Fibroblast of lung (primary cell): ENCODE results near the gene KCNJ4. TPM values are rescaled to one million over a fixed set of nuclear protein-coding genes. Genes with fewer than 3 reads are reported as not detected.

Experiments
- DNase-seq, 2 donors: peaks; one replicate each; pipeline versions ENCODE4 v3.0.0 to v3.0.0-alpha.2; 2010; ENCODE audit warnings: low read depth in 2 of 2
- H2AFZ ChIP-seq: 2 replicates; pipeline ENCODE4 v1.5.1; 2012; ENCODE audit warnings: low read length, control low read depth, inconsistent platforms
- H3K27ac ChIP-seq: 2 replicates; pipeline ENCODE4 v1.5.1; 2011; ENCODE audit warnings: low read length, control low read depth; ENCODE audit not compliant: insufficient read depth
- H3K27me3 ChIP-seq: 2 replicates; pipeline ENCODE4 v1.5.1; 2011; ENCODE audit warnings: mild to moderate bottlenecking, low read length; ENCODE audit not compliant: control insufficient read depth, insufficient read depth
- H3K36me3 ChIP-seq: 2 replicates; pipeline ENCODE4 v1.5.1; 2011; ENCODE audit warnings: low read length; ENCODE audit not compliant: control insufficient read depth, insufficient read depth
- H3K4me1 ChIP-seq: 2 replicates; pipeline ENCODE4 v1.5.1; 2011; ENCODE audit warnings: low read length; ENCODE audit not compliant: control insufficient read depth, insufficient read depth; ENCODE audit errors: extremely low read depth
- H3K4me2 ChIP-seq: 2 replicates; pipeline ENCODE4 v1.5.1; 2011; ENCODE audit warnings: low read length, control low read depth; ENCODE audit not compliant: insufficient read depth; ENCODE audit errors: extremely low read depth
- H3K4me3 ChIP-seq, 4 experiments: fragments of 200-600 bp in 1 of 4; sonication (generic) in 1 of 4; replicated peaks in 1 of 4; 2 replicates each; pipeline ENCODE4 v1.5.1; 2011 to 2016; ENCODE audit warnings: low read length in 4 of 4, low read depth in 3 of 4, mild to moderate bottlenecking in 3 of 4, control low read depth in 2 of 4, inconsistent platforms in 1 of 4, mixed read lengths in 1 of 4; ENCODE audit not compliant: insufficient read depth in 1 of 4; ENCODE audit errors: control extremely low read depth in 1 of 4
- H3K79me2 ChIP-seq: 2 replicates; pipeline ENCODE4 v1.5.1; 2012; ENCODE audit warnings: mild to moderate bottlenecking, low read length, inconsistent platforms; ENCODE audit not compliant: control insufficient read depth, insufficient read depth
- H3K9ac ChIP-seq: 2 replicates; pipeline ENCODE4 v1.5.1; 2011; ENCODE audit warnings: mild to moderate bottlenecking, low read length, control low read depth; ENCODE audit not compliant: insufficient read depth
- H3K9me3 ChIP-seq: 2 replicates; pipeline ENCODE4 v1.5.1; 2012; ENCODE audit warnings: low read depth, low read length; ENCODE audit not compliant: control insufficient read depth, insufficient read depth
- H4K20me1 ChIP-seq: 2 replicates; pipeline ENCODE4 v1.5.1; 2011; ENCODE audit warnings: low read length; ENCODE audit not compliant: control insufficient read depth, insufficient read depth; ENCODE audit errors: extremely low read depth
- EZH2 ChIP-seq: IDR thresholded peaks from 2 replicates; pipeline ENCODE4 v1.5.1; 2012; ENCODE audit warnings: low read length, control low read depth, mild to moderate bottlenecking; ENCODE audit errors: missing control alignments
- polyA plus RNA-seq, 2 donors: library from polyadenylated mRNA; depleted of rRNA in 1 of 2; stranded (reverse) in 1 of 2; unstranded in 1 of 2; fragments of >200 nt; gene quantifications; 2 replicates each; pipeline ENCODE4 v1.2.1, GENCODE V29; 2011 to 2012; ENCODE audit warnings: missing spikeins in 1 of 2
- total RNA-seq: library from RNA; depleted of rRNA; stranded (reverse); fragments of >200 nt; gene quantifications from 2 replicates; pipeline ENCODE4 v1.2.1, GENCODE V29; 2014
- TF ChIP-seq, protein P1 (sequence below), 2 donors: IDR thresholded peaks in 1 of 2; conservative IDR thresholded peaks in 1 of 2; 1 replicate in 1 of 2; 2 replicates in 1 of 2; pipeline ENCODE4 v1.5.1; 2011 to 2012; ENCODE audit warnings: low read length in 2 of 2, control low read depth in 1 of 2, inconsistent platforms in 1 of 2, low read depth in 1 of 2, mild to moderate bottlenecking in 1 of 2

The KCNJ4 gene
- total and polyA plus RNA-seq, 2 donors (not counting 1 experiment from before 2014, with no cell fraction given), result not detected

DNA sequence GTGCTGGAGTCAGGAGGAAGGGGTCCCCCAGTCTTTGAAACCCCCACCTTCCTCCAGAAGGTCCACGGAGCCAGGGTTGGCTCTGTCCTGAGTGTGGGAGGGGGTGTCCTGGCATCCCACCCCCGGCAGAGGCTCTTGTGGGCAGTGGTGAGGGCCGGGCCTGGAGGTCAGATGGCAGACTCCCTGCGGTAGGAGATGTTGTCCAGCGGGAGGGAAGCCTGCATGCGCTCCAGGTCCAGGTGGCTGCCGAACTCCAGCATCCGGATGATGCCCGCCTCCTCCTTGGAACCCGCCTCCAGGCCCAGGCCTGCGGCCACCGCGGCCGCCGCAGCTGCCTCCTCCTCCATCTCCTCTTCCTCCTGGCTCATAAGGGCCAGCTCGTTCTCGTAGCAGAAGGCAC lies 28.4 kb downstream of the KCNJ4 start:
- H4K20me1 ChIP-seq, result no peaks in the 10 kb centered on the region
- H3K9ac ChIP-seq, result no peak overlapping the region
- no peaks in the 10 kb centered on the region for H3K36me3 ChIP-seq
- no peaks in the 10 kb centered on the region for H3K4me1 ChIP-seq
- no peaks in the 10 kb centered on the region for H3K79me2 ChIP-seq
- no peak for DNase-seq
- H3K4me2 ChIP-seq, result no peak overlapping the region
- H3K27me3 ChIP-seq, result no peaks in the 10 kb centered on the region
- H3K27ac ChIP-seq, result no peak overlapping the region
- H3K4me3 ChIP-seq, result no peak overlapping the region
- no peak overlapping the region for H2AFZ ChIP-seq
- TF ChIP-seq EZH2, result no peak
- TF ChIP-seq, protein P1, sequence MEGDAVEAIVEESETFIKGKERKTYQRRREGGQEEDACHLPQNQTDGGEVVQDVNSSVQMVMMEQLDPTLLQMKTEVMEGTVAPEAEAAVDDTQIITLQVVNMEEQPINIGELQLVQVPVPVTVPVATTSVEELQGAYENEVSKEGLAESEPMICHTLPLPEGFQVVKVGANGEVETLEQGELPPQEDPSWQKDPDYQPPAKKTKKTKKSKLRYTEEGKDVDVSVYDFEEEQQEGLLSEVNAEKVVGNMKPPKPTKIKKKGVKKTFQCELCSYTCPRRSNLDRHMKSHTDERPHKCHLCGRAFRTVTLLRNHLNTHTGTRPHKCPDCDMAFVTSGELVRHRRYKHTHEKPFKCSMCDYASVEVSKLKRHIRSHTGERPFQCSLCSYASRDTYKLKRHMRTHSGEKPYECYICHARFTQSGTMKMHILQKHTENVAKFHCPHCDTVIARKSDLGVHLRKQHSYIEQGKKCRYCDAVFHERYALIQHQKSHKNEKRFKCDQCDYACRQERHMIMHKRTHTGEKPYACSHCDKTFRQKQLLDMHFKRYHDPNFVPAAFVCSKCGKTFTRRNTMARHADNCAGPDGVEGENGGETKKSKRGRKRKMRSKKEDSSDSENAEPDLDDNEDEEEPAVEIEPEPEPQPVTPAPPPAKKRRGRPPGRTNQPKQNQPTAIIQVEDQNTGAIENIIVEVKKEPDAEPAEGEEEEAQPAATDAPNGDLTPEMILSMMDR (conservative IDR thresholded peaks at IDR 0.05 in 1 of 2, IDR thresholded peaks at IDR 0.05 in 1 of 2; ENCODE audit: low read depth in 1 of 2, low read length in 2 of 2), result no peak
- no peaks in the 10 kb centered on the region for H3K9me3 ChIP-seq

DNA sequence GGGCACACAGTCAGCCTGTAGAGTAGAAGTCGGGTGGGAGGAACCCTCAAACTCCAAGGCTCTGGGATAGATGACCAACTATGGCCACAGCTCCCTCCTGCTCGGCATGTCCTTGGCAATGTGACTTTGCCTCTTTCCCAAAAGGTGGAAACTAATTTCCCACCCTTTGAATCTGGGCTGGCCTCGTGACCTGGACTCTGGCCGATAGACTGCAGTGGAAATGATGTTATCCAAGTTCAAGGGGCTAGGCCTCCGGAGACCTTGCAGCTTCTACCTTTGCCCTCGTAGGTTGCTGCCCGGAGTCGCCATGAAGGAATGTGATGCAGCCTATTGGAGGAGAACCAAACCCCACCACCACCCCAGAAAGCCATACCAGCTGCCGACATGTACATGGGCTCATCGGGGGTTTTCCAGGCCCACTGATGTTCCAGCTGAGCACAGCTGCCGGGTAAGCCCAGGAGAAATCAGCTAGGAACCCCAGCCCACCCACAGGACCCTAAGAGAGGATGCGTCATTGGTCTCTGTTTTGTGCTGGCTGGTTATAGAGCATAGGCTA lies 30.4 kb downstream of the KCNJ4 start:
- no peaks in the 10 kb centered on the region for H3K36me3 ChIP-seq
- no peaks in the 10 kb centered on the region for H4K20me1 ChIP-seq
- TF ChIP-seq, protein P1 (conservative IDR thresholded peaks at IDR 0.05 in 1 of 2, IDR thresholded peaks at IDR 0.05 in 1 of 2; ENCODE audit: low read depth in 1 of 2, low read length in 2 of 2), result no peak
- H3K79me2 ChIP-seq, result no peaks in the 10 kb centered on the region
- no peak overlapping the region for H3K4me2 ChIP-seq
- no peak for DNase-seq
- no peaks in the 10 kb centered on the region for H3K27me3 ChIP-seq
- no peak overlapping the region for H3K9ac ChIP-seq
- H3K4me3 ChIP-seq, result no peak overlapping the region
- H3K27ac ChIP-seq, result no peak overlapping the region
- H3K4me1 ChIP-seq, result no peaks in the 10 kb centered on the region
- H2AFZ ChIP-seq, result no peak overlapping the region
- H3K9me3 ChIP-seq, result no peaks in the 10 kb centered on the region

DNA sequence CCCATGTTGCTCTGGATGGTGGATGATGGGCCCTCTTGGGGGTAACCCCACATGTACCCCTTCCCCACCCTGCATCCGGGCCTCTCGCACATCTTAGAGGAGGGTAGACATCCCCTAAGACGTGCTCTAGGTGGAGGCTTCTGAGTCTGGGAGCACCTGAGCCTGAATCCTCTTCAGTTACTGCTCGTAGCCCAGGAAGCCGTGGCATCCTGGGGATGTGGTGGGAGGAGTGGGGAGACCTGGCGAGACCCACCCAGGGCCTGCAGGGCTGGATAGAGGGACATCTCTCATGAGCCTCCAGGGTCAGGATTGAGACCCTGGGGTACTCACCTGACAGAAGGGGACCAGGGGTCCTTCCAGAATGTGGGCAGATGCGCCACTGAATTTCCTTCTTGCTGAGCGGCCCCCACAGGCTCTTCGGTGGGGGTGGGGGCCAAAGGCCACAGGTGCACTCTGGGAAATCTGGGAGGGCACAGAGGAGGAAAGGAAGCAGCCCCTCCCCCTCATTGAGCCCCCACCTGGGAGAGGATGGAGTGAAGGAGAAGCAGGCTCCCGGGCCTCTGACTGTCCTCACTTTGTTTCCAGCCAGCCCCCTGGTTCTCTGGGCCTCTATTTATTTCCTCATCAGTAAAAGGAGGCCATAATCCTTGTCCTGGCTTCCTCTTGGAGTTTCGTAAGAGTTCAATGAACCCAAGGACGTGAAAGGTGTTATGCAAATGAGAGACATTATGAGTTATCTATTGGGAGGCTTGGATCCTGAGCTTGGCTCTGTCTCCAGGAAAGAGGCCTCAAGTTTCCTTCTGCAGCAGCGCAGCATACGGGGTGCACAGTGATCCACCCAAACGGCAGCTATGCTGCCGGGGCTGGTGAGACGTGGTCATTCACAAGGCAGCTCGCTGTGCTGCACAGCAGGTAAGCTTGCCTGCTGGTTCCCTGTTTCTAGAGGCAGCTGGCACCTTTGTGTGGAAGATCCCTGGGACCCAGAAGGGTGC lies 31.2 kb downstream of the KCNJ4 start:
- H3K9ac ChIP-seq, result no peak overlapping the region
- no peak overlapping the region for H3K27ac ChIP-seq
- DNase-seq, result no peak
- no peak overlapping the region for H3K4me3 ChIP-seq
- H3K4me1 ChIP-seq, result no peaks in the 10 kb centered on the region
- H4K20me1 ChIP-seq, result no peaks in the 10 kb centered on the region
- TF ChIP-seq, protein P1 (conservative IDR thresholded peaks at IDR 0.05 in 1 of 2, IDR thresholded peaks at IDR 0.05 in 1 of 2; ENCODE audit: low read depth in 1 of 2, low read length in 2 of 2), result no peak
- no peak for TF ChIP-seq EZH2
- H3K36me3 ChIP-seq, result no peaks in the 10 kb centered on the region
- no peaks in the 10 kb centered on the region for H3K27me3 ChIP-seq
- H3K4me2 ChIP-seq, result no peak overlapping the region
- no peak overlapping the region for H2AFZ ChIP-seq
- H3K79me2 ChIP-seq, result no peaks in the 10 kb centered on the region
- no peaks in the 10 kb centered on the region for H3K9me3 ChIP-seq
